ENCODE results near the gene LIN52. TPM values are rescaled to one million over a fixed set of nuclear protein-coding genes. Genes with fewer than 3 reads are reported as not detected.

The LIN52 gene
- total and polyA plus RNA-seq, 2 donors (not counting 3 experiments of a cell fraction or from before 2014, with no cell fraction given): 6.6 to 9.7 TPM

DNA sequence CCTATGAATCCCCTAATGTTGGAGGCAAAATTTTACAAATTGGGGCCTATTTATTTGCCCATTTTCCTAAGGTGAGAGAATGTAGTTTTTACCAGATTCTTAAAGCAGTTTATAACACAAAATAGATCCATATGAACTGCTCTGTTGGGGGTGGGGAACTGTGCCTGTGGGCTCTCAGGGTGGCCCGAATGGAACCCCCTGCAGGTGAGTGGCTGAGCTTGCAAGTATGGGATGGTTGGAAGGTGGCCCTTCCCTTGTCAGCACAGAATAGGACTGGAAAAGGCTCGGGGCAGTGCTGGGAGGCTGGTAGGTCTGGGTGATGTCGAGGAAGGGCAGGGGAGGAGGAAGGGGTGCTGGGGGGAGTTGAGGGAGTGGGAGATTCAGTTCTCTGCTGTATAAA, 159.4 kb downstream of the LIN52 start:
- Histone ChIP-seq H3K27me3 (ENCODE audit: control insufficient read depth in 2 of 2, insufficient read depth in 2 of 2, low read length in 2 of 2) (peaks cover 61 to 70% of the 10 kb centered on the region in 2 experiments), H2AFZ (ENCODE audit: low read depth, low read length) (no peak overlapping the region), H4K20me1 (replicated peaks; ENCODE audit: control insufficient read depth, extremely low read depth, insufficient read depth, low read length) (no peaks in the 10 kb centered on the region), H3K4me1 (ENCODE audit: control insufficient read depth, extremely low read depth, insufficient read depth, low read length) (peaks cover 3% of the 10 kb centered on the region), H3K9ac (replicated peaks; ENCODE audit: extremely low read depth, insufficient read depth, low read length) (no peak overlapping the region), H3K4me3 (replicated peaks in 1 of 3; ENCODE audit: insufficient read depth in 1 of 3, low read depth in 1 of 3, low read length in 3 of 3) (no peak overlapping the region), H3K9me3 (replicated peaks; ENCODE audit: control insufficient read depth, insufficient read depth, low read length) (no peaks in the 10 kb centered on the region), H3K79me2 (ENCODE audit: control insufficient read depth, insufficient read depth, low read length) (no peaks in the 10 kb centered on the region), H3K4me2 (ENCODE audit: insufficient read depth, low read length) (no peak overlapping the region), H3K36me3 (ENCODE audit: control insufficient read depth in 2 of 2, extremely low read depth in 1 of 2, insufficient read depth in 2 of 2, low read length in 2 of 2) (no peaks in the 10 kb centered on the region), H3K9me1 (replicated peaks; ENCODE audit: control insufficient read depth, extremely low read depth, insufficient read depth, low read length) (no peaks in the 10 kb centered on the region), H3K27ac (ENCODE audit: insufficient read depth, low read depth, low read length) (no peak overlapping the region)
- TF ChIP-seq MYC (IDR thresholded peaks at IDR 0.05; ENCODE audit: low read depth, low read length): no peak
- TF ChIP-seq EZH2 (IDR thresholded peaks at IDR 0.05; ENCODE audit: borderline replicate concordance, low read depth, low read length, severe bottlenecking): no peak
- TF ChIP-seq, protein P1, sequence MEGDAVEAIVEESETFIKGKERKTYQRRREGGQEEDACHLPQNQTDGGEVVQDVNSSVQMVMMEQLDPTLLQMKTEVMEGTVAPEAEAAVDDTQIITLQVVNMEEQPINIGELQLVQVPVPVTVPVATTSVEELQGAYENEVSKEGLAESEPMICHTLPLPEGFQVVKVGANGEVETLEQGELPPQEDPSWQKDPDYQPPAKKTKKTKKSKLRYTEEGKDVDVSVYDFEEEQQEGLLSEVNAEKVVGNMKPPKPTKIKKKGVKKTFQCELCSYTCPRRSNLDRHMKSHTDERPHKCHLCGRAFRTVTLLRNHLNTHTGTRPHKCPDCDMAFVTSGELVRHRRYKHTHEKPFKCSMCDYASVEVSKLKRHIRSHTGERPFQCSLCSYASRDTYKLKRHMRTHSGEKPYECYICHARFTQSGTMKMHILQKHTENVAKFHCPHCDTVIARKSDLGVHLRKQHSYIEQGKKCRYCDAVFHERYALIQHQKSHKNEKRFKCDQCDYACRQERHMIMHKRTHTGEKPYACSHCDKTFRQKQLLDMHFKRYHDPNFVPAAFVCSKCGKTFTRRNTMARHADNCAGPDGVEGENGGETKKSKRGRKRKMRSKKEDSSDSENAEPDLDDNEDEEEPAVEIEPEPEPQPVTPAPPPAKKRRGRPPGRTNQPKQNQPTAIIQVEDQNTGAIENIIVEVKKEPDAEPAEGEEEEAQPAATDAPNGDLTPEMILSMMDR (IDR thresholded peaks at IDR 0.05; ENCODE audit: extremely low read depth in 1 of 2, insufficient read depth in 1 of 2, low read depth in 1 of 2, low read length in 2 of 2): no peak
- no peak for TF ChIP-seq FOS (IDR thresholded peaks at IDR 0.05; ENCODE audit: borderline replicate concordance, insufficient read depth, low read length)
- no peak for TF ChIP-seq GATA2 (IDR thresholded peaks at IDR 0.05; ENCODE audit: insufficient read depth, insufficient read length, low read depth, low read length)
- no peak for TF ChIP-seq POLR2AphosphoS5 (IDR thresholded peaks at IDR 0.05; ENCODE audit: insufficient read depth, low read depth, low read length)
- TF ChIP-seq, protein P2, sequence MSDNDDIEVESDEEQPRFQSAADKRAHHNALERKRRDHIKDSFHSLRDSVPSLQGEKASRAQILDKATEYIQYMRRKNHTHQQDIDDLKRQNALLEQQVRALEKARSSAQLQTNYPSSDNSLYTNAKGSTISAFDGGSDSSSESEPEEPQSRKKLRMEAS (IDR thresholded peaks at IDR 0.05; ENCODE audit: insufficient read depth, insufficient read length): no peak
- TF ChIP-seq POLR2A (IDR thresholded peaks at IDR 0.05; ENCODE audit: low read depth, low read length): no peak
- TF ChIP-seq JUN (IDR thresholded peaks at IDR 0.05; ENCODE audit: borderline replicate concordance, insufficient read depth, insufficient read length, low read depth): no peak
- ChIA-PET CTCF (no interaction called here), POLR2A (no interaction called here)
- DNase-seq (ENCODE audit: low read depth, low spot score): no peak
- dilution Hi-C loops (cut with MboI; ENCODE audit: extremely low pct_ligation_motif_present, low sequenced_read_pairs): no loop called here
- intact Hi-C loops (cut with micrococcal nuclease): no loop called here
- no TSS peak for BruUV-seq (replicated peaks)
- FAIRE-seq: no peak

All from endothelial cell of umbilical vein (primary cell).